Psoas muscle (tissue), 8 donors: ENCODE measurements around the gene ATP13A3. TPM values are rescaled to one million over a fixed set of nuclear protein-coding genes. Genes with fewer than 3 reads are reported as not detected.

Experiments
- ATAC-seq, 4 donors: fragments of 200-7000 bp; cut with Tn5 transposase; one replicate each; pipeline ENCODE4 v1.9.1; 2020; ENCODE audit warnings: moderate library complexity in 3 of 4, mild to moderate bottlenecking in 2 of 4
- DNase-seq, 2 donors: peaks; one replicate each; pipeline ENCODE4 v3.0.0-alpha.2; 2020
- H3K27ac ChIP-seq: fragments of 200-600 bp; one replicate; pipeline ENCODE4 v1.8.0; 2022
- H3K27me3 ChIP-seq, 3 donors: fragments of 200-600 bp in 1 of 3; one replicate each; pipeline versions ENCODE4 v1.6.1 to v1.8.0; 2013 to 2022; ENCODE audit warnings: low read length in 2 of 3, mild to moderate bottlenecking in 2 of 3, moderate library complexity in 1 of 3; ENCODE audit not compliant: insufficient read depth in 3 of 3
- H3K36me3 ChIP-seq, 2 donors: fragments of 200-600 bp in 1 of 2; one replicate each; pipeline versions ENCODE4 v1.6.1 to v1.8.0; 2013 to 2022; ENCODE audit warnings: low read depth in 1 of 2, mild to moderate bottlenecking in 1 of 2, moderate library complexity in 1 of 2; ENCODE audit not compliant: insufficient read depth in 1 of 2
- H3K4me1 ChIP-seq: fragments of 200-600 bp; one replicate; pipeline ENCODE4 v1.8.0; 2022
- H3K4me3 ChIP-seq: fragments of 200-600 bp; one replicate; pipeline ENCODE4 v1.8.0; 2022; ENCODE audit warnings: mild to moderate bottlenecking
- H3K9me3 ChIP-seq: fragments of 200-600 bp; one replicate; pipeline ENCODE4 v1.8.0; 2022
- CTCF ChIP-seq: fragments of 200-600 bp; IDR thresholded peaks from one replicate; pipeline ENCODE4 v1.8.0; 2022; ENCODE audit warnings: antibody characterized with exemption
- WGBS, 3 donors: extraction: QIAGEN DNeasy Blood & Tissue Kit; methylation state at CpG; one replicate each; pipeline versions ENCODE4 v1.1.6 to v1.1.7; 2013; 5-methylcytosine and 5-hydroxymethylcytosine counted together
- intact Hi-C, 2 donors: fragments of 100-400 bp; cut with DNase I; formaldehyde crosslinking; loops; one replicate each; pipeline versions ENCODE4 v1.11.0 to v1.14.2; 2022
- polyA plus RNA-seq, 3 donors: library from polyadenylated mRNA; stranded (reverse); fragments of 200-250 nt; gene quantifications; one replicate each; pipeline ENCODE4 v1.2.3, GENCODE V29; 2013
- total RNA-seq, 4 donors: library from RNA; stranded (reverse); fragmentation: NEBNext Ultra II Directional in 2 of 4; extraction: Animal tissue kit (Norgen Biotek cat#: 25700) in 2 of 4; gene quantifications; one replicate each; pipeline versions ENCODE4 v1.2.1 to v1.2.4, GENCODE V29; 2021 to 2023
- donor health status: healthy with polysubstance abuse.
- donor health status: DM: no; HTN: no; CAD: no; lungs with moderate emphysema.
- donor health status: Bipolar disorder and iron deficiency.
- donor health status: healthy.
- donor health status: DM: yes; HTN: yes; CAD: no.
- donor health status: DM: no; HTN: no; CAD: no.
- donor health status: DM: no; HTN: no; CAD: no.
- donor health status: DM: yes; HTN: yes; CAD: no.

Gene ATP13A3
- total and polyA plus RNA-seq, 7 donors = 10.4 to 72.7 (median 46.6) TPM

GRCh38 chr3:194439881-194440550 lies 46.8 kb downstream of the ATP13A3 start:
- no peak overlapping the region for H3K27ac ChIP-seq
- TF ChIP-seq CTCF = no peak
- intact Hi-C loops = no loop called here
- H3K4me3 ChIP-seq = no peak overlapping the region
- WGBS, 3 donors = 83 to 89% (median 84%) methylated on average over 6 of the region's 6 CpGs
- no peak for ATAC-seq
- no peaks in the 10 kb centered on the region for H3K9me3 ChIP-seq
- H3K4me1 ChIP-seq = no peaks in the 10 kb centered on the region
- H3K36me3 ChIP-seq = peaks cover 11 to 99% of the 10 kb centered on the region in 2 donors
- H3K27me3 ChIP-seq = no peaks in the 10 kb centered on the region
- no peak for DNase-seq

DNA sequence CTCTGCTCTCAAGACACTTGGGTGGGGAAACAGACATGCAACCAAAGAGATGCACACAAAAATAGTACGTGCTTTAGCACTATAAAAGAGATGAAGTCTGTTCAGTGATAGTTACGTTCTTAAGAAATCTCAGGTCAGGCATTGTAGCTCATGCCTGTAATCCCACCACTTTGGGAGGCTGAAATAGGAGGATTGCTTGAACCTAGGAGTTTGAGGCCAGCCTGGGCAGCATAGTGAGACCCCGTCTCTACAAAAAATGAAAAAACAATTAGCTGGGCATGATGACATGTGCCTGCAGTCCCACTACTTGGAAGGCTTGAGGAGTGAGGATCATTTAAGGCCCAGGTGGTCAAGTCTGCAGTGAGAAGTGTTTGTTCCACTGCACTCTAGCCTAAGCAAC lies 52.3 kb downstream of the ATP13A3 start:
- H3K4me1 ChIP-seq = no peaks in the 10 kb centered on the region
- no peak for ATAC-seq
- peaks cover 11 to 97% of the 10 kb centered on the region in 2 donors for H3K36me3 ChIP-seq
- intact Hi-C loops = no loop called here
- WGBS, 3 donors = 82 to 98% (median 96%) methylated on average over 3 of the region's 3 CpGs
- TF ChIP-seq CTCF = no peak
- no peak for DNase-seq
- no peak overlapping the region for H3K4me3 ChIP-seq
- H3K9me3 ChIP-seq = no peaks in the 10 kb centered on the region
- H3K27ac ChIP-seq = no peak overlapping the region
- no peaks in the 10 kb centered on the region for H3K27me3 ChIP-seq

DNA sequence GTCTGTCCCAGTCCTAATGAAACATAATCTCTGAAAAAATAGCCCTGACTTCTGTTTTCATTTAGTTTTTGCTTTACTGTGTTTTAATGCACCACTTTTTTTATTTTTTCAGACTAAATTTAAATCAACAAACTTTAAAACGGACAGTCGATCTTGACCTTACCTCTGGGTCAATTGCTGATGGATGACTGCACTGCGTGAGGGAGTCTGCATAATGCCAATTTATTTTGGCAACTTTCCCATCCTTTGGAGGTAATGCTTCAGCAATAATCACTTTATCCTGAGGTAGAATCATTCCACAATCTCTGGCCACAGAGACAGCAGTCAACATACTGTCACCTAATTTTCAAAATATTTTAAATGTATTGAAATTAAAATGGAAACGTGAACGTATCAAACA lies 55.2 kb downstream of the ATP13A3 start:
- no peak overlapping the region for H3K27ac ChIP-seq
- DNase-seq (no peak), ATAC-seq (no peak)
- no peak overlapping the region for H3K4me3 ChIP-seq
- H3K27me3 ChIP-seq = no peaks in the 10 kb centered on the region
- no peak for TF ChIP-seq CTCF
- H3K4me1 ChIP-seq = no peaks in the 10 kb centered on the region
- 82 to 87% (median 87%) methylated on average over 5 of the region's 5 CpGs for WGBS, 3 donors
- intact Hi-C loops = no loop called here
- no peaks in the 10 kb centered on the region for H3K9me3 ChIP-seq
- peaks cover 9 to 95% of the 10 kb centered on the region in 2 donors for H3K36me3 ChIP-seq

DNA sequence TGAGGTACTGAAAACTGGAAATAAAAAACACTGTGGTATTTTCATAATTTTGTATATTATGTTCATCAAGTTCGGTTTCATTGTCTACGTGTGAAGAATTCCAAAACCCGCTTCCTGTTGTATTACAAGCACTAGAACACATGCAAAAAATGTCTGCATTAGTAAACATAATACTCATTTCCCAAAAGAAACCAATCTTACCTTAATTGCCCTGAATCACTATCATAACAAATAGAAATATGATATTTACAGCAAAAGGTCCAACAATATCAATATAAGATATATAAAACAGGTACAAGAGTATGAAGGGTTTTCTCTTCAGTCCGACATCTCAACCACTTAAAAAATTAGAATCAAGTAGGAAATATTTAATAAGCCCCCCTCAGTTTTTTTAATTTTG lies 61.4 kb downstream of the ATP13A3 start:
- Histone ChIP-seq H3K27ac (no peak overlapping the region), H3K4me1 (no peaks in the 10 kb centered on the region), H3K27me3 (no peaks in the 10 kb centered on the region), H3K9me3 (no peaks in the 10 kb centered on the region), H3K36me3 (peaks cover 0 to 95% of the 10 kb centered on the region in 2 donors), H3K4me3 (no peak overlapping the region)
- DNase-seq (no peak), ATAC-seq (no peak)
- WGBS, 3 donors = 93 to 96% (median 94%) methylated on average over 4 of the region's 4 CpGs
- no peak for TF ChIP-seq CTCF
- intact Hi-C loops = no loop called here

GRCh38 chr3:194424953-194425352 lies 61.8 kb downstream of the ATP13A3 start:
- H3K27me3 ChIP-seq = no peaks in the 10 kb centered on the region
- no peak overlapping the region for H3K27ac ChIP-seq
- 94 to 97% (median 94%) methylated on average over 7 of the region's 7 CpGs for WGBS, 3 donors
- H3K9me3 ChIP-seq = no peaks in the 10 kb centered on the region
- no peak overlapping the region for H3K4me3 ChIP-seq
- DNase-seq = no peak
- no peaks in the 10 kb centered on the region for H3K4me1 ChIP-seq
- H3K36me3 ChIP-seq = peaks cover 0 to 95% of the 10 kb centered on the region in 2 donors
- intact Hi-C loops = no loop called here
- no peak for TF ChIP-seq CTCF
- ATAC-seq = no peak
